ENCODE results near the gene GREM1. TPM values are rescaled to one million over a fixed set of nuclear protein-coding genes. Genes with fewer than 3 reads are reported as not detected.

GREM1 gene
- total and polyA plus RNA-seq, 9 of the 15 experiments (the other 6 are each of a cell fraction or from before 2014, with no cell fraction given), result 0.01 to 0.20 (median 0.06) TPM; not detected in 6

- 10% methylated on average over 4 of the region's 4 CpGs for WGBS (ENCODE audit: insufficient coverage, low coverage, missing lambda C conversion rate)
- BruUV-seq (replicated peaks), result no TSS peak
- CTCF ChIA-PET (ENCODE audit: low intra/inter-chr PET ratio), result no interaction called here
- POLR2A ChIA-PET, result interaction anchor here (0.7 kb wide), 1 partner anchor 817 kb away, joined by 4 read pairs; no protein-coding TSS in a partner anchor
- no peak overlapping the region for H3K4me3 ChIP-seq
- H3K9me1 ChIP-seq (ENCODE audit: control insufficient read depth, insufficient read depth, low read length), result no peaks in the 10 kb centered on the region
- no peak for TF ChIP-seq ARID2 (IDR thresholded peaks at IDR 0.05)
- DNase-seq (ENCODE audit: extremely low read depth in 1 of 4, low spot score in 3 of 4) (no peak), ATAC-seq (no peak), FAIRE-seq (no peak)
- no peak overlapping the region for H3K4me2 ChIP-seq (ENCODE audit: insufficient read depth, low read length)
- in situ Hi-C loops (cut with MboI), result no loop called here
- intact Hi-C loops (cut with micrococcal nuclease), result no loop called here
- H4K20me1 ChIP-seq (replicated peaks; ENCODE audit: control insufficient read depth, insufficient read depth, low read length), result no peaks in the 10 kb centered on the region
- H3K9me3 ChIP-seq (replicated peaks; ENCODE audit: control insufficient read depth, insufficient read depth, low read depth, low read length), result no peaks in the 10 kb centered on the region
- no peak overlapping the region for H2AFZ ChIP-seq (ENCODE audit: low read depth, low read length)
- no peak overlapping the region for H3K9ac ChIP-seq (ENCODE audit: insufficient read depth in 1 of 2, low read depth in 2 of 2, low read length in 2 of 2)
- H3K36me3 ChIP-seq (ENCODE audit: control insufficient read depth, insufficient read depth, low read length), result no peaks in the 10 kb centered on the region
- H3K79me2 ChIP-seq (ENCODE audit: control insufficient read depth, insufficient read depth, low read length), result no peaks in the 10 kb centered on the region
- H3K27me3 ChIP-seq (ENCODE audit: control insufficient read depth in 2 of 2, insufficient read depth in 2 of 2, low read length in 2 of 2), result peaks cover 0 to 3% of the 10 kb centered on the region in 2 experiments; a peak in 1 of 5 replicates
- no peak overlapping the region for H3K27ac ChIP-seq (ENCODE audit: extremely low read depth, low read depth, low read length)
- no peaks in the 10 kb centered on the region for H3K4me1 ChIP-seq (replicated peaks in 1 of 2; ENCODE audit: control insufficient read depth in 2 of 2, insufficient read depth in 2 of 2, low read length in 2 of 2)
Observed at GRCh38 chr15:32747921-32748342, 30.1 kb downstream of the GREM1 start.

- no peak overlapping the region for H3K4me2 ChIP-seq (ENCODE audit: insufficient read depth, low read length)
- no peak overlapping the region for H3K4me3 ChIP-seq
- TF ChIP-seq ZNF398 (CRISPR knock-in tag; IDR thresholded peaks at IDR 0.05), result no peak
- no peaks in the 10 kb centered on the region for H3K9me1 ChIP-seq (ENCODE audit: control insufficient read depth, insufficient read depth, low read length)
- DNase-seq (ENCODE audit: extremely low read depth in 1 of 4, low spot score in 3 of 4), result no peak
- H4K20me1 ChIP-seq (replicated peaks; ENCODE audit: control insufficient read depth, insufficient read depth, low read length), result no peaks in the 10 kb centered on the region
- in situ Hi-C loops (cut with MboI), result no loop called here
- no peak for ATAC-seq
- 3% methylated on average over 3 of the region's 3 CpGs for WGBS (ENCODE audit: insufficient coverage, low coverage, missing lambda C conversion rate)
- POLR2A ChIA-PET, result no interaction called here
- no peaks in the 10 kb centered on the region for H3K36me3 ChIP-seq (ENCODE audit: control insufficient read depth, insufficient read depth, low read length)
- no peaks in the 10 kb centered on the region for H3K79me2 ChIP-seq (ENCODE audit: control insufficient read depth, insufficient read depth, low read length)
- peaks cover 0 to 3% of the 10 kb centered on the region in 2 experiments; a peak in 1 of 5 replicates for H3K27me3 ChIP-seq (ENCODE audit: control insufficient read depth in 2 of 2, insufficient read depth in 2 of 2, low read length in 2 of 2)
- H3K4me1 ChIP-seq (replicated peaks in 1 of 2; ENCODE audit: control insufficient read depth in 2 of 2, insufficient read depth in 2 of 2, low read length in 2 of 2), result no peaks in the 10 kb centered on the region
- H2AFZ ChIP-seq (ENCODE audit: low read depth, low read length), result no peak overlapping the region
- CTCF ChIA-PET (ENCODE audit: low intra/inter-chr PET ratio), result no interaction called here
- BruUV-seq (replicated peaks), result no TSS peak
- H3K9me3 ChIP-seq (replicated peaks; ENCODE audit: control insufficient read depth, insufficient read depth, low read depth, low read length), result no peaks in the 10 kb centered on the region
- no peak overlapping the region for H3K9ac ChIP-seq (ENCODE audit: insufficient read depth in 1 of 2, low read depth in 2 of 2, low read length in 2 of 2)
- no peak for FAIRE-seq
- intact Hi-C loops (cut with micrococcal nuclease), result loop anchor here (10.0 kb wide), 1 partner anchor 54 kb away; no protein-coding TSS in a partner anchor
- no peak overlapping the region for H3K27ac ChIP-seq (ENCODE audit: extremely low read depth, low read depth, low read length)
Observed at GRCh38 chr15:32750979-32751378, 33.2 kb downstream of the GREM1 start.

Measured in K562 (cell line).